GM18868 (cell line): ENCODE data around the gene BMP8B.
"Not testable (repeated sequence)": the region's sequence is repeated elsewhere in the genome, so short reads cannot be mapped to it uniquely, and the experiment has no call there.

Experiments used
- ATAC-seq: cut with Tn5 transposase; IDR thresholded peaks from one replicate; pipeline ENCODE4 v1.9.1; 2021; ENCODE audit warnings: mild to moderate bottlenecking, moderate library complexity; ENCODE audit not compliant: unreplicated experiment

BMP8B gene

DNA sequence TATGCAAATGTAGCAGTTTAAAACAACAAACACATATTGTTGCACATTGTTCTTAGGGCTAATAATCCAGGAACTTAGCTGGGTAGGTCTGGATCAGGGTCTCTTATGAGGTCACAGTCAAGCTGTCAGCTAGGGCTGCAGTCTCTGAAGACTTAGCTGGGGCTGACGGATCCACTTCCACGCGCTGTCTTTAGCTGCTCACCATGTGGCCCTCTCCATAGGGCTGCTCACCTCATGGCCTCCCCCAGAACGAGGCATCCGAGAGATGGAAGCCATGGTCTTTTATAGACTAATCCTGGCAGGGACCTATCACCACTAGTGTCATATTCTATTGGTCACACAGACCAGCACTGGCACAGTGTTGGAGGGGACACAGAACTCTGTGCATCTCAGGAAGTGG lies 8.8 kb downstream of the BMP8B start:
- ATAC-seq: no peak

DNA sequence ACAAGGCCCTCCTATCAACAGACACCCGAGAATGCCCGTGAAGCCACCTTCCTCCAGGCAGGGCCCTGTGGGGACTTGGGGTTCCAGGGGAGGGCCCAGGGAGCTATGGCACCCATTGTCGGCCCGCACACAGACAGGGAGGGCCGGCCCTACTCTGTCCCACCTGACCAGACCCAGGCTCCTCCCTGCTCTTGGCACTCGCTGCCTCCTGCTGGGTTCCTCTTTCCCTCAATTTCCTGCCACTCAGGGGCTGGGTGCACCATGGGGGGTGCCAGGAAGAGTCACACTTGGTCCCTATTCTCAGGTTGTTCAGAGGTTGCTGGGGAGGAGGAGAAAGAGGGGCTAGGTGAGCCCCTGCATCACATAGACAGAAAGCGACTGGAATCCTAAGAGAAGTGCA lies 9.5 kb downstream of the BMP8B start:
- no peak for ATAC-seq

DNA sequence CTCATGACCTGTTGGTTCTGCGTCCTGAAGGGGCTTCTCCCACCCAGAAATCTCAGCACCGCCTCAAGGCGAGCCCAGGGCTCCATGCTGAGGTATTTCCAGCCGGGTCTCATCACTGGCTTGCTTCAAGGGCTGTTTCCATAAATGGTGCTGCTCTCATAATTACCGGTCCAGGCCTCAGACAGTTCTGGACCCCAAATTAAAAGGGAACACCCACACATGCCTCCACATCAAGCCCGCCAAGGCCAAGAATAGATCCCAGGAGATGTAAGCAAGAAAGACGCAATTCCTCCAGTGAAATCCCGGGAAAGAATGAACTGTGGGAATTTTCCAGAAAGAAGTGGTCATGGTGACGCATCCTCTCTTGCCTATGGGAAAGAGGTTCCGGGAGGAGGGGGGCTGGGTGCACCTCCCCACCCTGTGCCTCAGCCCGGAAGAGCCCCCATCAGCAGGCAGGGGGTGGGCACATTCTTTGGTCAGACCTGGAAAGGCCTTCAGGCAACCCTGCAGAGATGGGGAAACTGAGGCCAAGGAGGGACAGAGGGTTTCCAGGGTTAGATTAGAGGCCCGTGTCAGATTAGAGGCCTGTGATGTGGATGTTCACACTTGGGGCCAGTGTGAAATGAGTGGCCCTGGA lies 10.1 kb downstream of the BMP8B start:
- ATAC-seq: not testable (repeated sequence)

DNA sequence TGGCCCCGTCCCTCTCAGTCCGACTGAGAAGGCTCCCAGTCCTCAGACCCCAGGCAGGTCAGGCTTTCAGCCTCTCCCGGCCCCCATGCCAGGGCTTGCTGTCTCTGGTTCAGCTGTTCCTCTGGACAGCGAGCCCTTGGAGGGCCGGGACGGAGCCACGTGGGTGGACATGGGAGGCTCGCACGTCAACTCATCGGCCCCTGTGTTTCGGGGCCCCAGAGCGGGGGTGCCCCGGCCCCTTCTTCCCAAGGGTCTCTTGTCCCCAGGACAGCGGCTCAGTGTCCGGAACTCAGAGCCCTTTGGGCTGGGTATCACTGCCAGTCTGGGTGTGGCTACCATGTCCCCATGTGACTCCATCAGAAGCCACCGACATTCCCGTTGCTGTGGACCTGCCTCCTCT lies 10.8 kb downstream of the BMP8B start:
- ATAC-seq: not testable (repeated sequence)

DNA sequence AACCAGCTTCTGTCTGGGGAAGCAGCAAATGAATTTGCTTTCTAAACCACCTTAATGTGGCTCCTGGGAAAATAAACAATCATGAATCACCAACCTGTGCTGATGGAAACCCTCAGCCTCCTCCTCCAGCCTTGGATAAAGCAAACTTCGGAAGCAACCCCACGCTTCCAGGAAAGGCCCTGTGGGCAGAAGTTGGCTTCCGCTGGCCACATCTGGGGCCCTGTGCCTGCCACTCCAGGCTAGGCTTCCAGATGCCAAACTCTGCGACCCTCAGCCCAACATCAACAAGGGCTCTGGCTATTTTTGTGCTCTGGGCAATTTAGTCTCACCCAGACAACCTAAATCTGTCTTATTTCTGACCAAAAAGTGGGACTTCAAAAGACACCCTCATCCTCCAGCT lies 11.4 kb downstream of the BMP8B start:
- no peak for ATAC-seq

DNA sequence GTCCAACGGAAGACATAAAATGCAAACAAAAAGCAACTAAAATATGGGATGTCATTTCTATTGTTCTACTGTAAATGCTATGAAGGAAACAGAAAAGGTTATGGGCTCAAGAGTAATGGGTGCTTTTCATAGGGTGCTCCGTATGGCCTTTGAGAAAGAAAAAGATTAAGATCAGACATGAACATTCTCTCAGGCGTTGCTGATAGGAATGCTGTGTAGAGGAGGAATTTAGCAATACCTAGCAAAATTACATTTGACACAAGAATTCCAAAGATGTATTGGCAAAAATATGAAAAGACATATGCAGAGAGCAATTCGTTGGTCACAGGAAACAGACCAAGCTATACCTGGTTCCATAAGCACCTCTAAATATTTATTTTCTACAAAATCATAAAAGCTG lies 11.8 kb downstream of the BMP8B start:
- ATAC-seq: no peak

DNA sequence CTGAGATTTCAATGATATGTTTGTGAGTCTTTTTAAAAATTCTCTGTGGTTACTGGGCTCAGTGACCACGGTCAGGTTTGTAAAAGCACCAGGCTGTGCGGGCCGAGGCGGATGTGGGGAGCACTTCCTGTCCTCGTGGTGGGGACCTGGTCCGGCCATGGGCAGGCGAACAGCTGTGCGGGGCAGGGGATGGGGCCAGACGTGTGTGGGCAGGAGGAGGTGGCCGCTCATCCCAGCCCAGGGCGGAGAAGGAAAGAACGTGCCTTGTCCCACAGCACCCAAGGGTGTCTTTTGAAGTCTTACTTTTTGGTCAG lies 12.3 kb downstream of the BMP8B start:
- no peak for ATAC-seq

DNA sequence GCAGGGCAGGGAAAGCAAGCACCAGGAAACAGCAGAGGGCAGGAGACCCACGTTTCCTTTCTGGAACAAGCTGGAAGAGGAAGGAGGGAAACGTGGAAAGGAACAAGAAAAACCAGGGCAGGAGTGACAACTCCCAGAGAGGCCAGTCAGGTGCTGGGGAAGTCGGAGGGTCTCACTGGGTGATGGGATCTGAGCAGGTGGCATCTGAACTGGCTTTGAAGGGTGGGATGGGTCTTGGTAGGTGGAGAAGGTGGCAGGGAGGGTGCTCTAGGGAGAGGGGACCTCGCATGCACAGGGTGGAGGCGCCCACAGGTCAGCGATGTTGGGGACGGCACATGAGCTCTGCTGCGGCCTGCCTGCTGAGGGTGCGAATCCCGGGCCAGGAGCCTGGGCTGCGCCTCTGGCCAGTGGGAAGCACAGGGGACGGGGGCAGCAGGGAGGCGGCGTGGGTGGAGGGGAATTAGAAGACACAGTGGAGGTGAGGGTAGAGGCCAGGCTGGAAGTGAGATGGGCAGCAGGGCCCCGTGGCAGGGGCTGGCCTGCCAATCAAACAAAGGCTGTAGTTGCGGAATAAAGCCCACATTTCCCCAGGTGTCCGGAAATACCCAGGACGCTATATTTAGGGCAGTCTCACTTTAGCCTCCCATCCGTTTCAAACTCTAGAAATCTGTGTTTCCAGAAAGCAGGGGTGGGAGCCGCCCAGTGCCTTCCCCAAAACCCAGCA lies 12.8 kb downstream of the BMP8B start:
- ATAC-seq: not testable (repeated sequence)

DNA sequence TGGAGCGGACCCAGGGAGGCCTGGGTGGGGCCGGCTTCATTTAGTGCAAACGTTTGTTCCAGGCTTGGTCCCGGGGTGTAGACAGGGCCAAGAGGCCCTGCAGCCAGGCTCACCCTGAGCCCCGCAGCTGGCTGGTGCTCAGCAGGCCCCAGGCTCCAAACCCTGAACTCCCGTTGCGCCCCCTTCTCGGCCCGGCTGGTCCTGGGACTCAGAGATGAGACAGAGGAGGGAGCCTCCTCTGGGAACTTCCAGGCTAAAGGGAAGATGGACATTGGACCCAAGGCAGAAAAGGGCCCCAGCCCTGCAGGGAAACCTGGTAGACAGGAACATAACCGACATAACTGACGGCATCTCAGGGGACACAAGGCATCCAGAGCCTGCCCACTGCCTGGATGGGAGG lies 13.5 kb downstream of the BMP8B start:
- ATAC-seq: not testable (repeated sequence)

DNA sequence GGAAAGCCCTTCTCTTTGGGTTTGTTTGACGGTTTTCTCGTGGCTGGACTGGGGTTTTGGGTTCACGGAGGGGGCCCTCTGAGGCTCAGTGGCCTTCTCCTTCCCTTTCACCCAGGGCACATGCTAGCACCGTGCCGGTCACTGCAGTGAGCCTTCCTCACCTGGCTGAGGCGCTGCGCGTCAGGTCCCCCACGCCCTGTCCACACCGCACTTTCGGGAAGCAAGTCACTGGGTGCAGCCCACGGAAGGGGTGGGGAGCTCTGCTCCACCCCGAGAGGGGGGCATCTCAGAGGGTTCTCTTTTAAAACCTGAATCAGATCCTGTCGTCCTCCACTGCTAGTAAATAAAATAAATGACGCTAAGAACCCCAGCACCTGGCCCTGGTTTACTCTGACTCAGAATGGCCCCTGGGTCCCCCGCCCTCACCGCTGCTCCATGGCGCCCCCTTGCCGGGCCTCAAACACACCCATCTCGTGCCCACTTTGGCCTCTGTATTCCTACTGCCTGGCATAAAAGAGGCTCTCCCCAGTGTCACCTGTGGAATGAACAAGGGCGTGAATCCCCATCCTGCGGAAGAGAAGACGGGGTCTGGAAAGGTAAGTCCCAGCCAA lies 15.2 kb downstream of the BMP8B start:
- ATAC-seq: not testable (repeated sequence)

DNA sequence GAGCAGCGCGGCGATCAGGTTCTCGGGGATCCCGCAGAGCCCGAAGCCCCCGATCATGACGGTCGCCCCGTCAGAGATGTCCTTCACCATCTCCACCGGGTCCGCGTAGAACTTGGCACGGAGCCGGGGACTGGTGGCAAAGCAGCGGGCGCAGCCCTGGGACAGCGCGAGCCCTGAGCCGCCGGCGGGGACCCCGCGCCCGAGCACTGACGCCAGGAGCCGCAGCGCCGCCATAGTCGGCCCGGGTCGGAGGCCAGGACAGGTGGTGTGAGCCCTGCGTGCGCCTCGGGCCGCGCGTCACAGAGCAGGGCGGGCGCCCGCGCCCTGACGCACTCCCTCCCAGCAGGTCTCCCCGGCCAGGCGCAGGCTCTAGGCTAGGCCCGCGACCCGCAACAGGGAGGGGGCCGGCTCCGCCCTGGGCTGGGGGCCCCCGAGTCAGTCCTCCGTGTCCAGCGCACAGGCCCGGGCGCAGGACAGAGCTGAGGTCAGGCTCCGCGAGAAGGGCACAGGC lies 17.6 kb downstream of the BMP8B start, which contains the start of gene OXCT2:
Gene OXCT2 (minus strand): TSS at position 327 of the 511 bp plus-strand sequence. CDS start 93 bp downstream, at position 234.
- ATAC-seq: not testable (repeated sequence)

DNA sequence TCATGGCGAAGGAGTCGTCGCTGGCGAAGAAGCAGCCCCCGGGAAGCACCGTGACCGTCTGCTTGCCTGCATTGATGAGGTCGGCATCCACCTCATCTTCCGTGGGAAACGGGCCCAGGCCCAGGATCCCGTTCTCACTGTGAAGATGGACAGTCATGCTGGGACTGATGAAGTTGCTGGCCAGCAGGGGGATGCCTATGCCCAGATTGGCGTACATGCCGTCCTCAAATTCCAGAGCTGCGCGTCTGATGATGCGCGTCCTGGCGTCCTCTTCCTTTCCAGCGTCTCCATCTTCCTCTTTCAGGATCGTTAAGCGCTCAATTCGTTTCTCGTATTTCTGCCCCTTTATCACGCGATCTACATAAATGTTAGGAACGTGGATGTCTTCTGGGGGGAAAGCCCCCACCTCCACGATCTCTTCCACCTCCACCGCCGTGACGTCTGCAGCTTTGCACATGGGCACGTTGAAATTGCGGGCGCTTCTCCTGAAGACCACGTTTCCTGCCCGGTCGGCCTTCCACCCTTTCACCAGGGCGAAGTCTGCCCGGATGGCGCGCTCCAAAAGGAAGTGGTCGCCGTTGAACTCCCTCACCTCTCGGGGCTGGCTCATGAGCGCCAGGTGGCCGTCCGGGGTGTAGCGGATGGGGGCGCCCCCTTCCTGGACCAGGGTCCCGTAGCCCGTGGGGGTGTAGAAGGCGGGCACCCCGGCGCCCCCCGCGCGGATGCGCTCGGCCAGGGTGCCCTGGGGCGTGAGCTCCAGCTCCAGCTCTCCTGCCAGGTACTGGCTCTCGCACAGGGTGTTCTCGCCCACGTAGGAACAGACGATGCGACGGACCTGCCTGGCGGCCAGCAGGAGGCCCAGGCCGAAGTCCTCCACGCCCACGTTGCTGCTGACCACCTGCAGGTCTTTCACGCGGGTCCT lies 18.3 kb downstream of the BMP8B start:
- ATAC-seq: not testable (repeated sequence)

DNA sequence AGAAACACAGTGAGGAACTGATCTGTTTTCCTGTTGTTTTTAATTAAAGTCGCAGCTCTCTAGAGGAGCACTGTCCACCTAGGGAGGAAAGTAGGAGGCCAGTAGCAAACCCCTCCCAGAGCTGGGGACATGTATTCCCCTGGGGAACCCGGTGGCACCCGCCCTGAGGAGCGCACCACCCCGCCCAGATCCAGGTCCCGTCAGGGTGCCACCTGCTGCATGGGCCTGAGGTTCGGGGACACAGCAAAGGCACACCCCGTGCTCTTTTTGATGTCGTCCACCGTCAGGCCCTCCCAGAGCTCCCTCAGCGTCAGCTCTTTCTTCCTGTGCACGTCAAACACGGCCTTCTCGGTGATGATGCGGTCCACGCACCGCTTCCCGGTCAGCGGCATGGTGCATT lies 19.2 kb downstream of the BMP8B start:
- ATAC-seq: not testable (repeated sequence)

DNA sequence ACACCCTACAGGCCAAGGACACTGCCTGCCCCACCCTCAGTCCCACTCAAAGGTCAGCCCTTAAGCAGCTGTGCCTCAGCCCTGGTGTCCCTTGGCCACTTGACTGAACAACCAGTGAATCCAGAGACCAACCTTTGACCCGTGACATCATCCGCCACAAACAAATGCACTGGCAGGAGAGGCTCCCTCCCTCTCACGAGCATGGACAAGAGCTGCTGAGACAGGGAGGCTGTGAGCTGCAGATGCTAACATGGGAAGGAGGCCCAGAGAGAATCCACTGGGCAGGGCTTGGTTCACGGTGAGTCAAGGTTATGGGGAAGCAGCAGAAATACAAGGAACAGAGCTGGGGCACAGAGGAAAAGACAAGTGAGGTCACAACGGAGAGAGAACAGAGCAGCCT lies 22.2 kb downstream of the BMP8B start:
- ATAC-seq: not testable (repeated sequence)

DNA sequence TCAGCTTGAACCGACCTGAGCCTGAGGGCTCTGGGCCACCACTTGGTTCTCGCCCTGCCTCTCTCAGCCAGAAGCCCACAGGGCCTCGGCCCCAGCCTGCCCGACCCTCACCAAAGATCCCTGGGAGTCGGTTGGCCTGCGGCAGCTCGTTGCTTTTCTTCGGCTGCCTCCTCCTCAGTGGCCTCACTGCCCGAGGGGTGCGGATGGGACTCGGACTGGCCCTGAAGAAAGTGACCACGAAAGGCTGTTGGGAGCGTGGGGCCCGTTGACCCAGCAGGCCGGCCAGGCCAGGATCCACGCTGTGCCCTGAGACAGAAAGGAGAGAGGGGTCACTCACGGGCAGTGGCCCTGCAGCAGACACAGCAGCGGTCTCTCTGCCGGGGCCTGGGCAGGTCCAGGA lies 24.2 kb downstream of the BMP8B start:
- not testable (repeated sequence) for ATAC-seq

DNA sequence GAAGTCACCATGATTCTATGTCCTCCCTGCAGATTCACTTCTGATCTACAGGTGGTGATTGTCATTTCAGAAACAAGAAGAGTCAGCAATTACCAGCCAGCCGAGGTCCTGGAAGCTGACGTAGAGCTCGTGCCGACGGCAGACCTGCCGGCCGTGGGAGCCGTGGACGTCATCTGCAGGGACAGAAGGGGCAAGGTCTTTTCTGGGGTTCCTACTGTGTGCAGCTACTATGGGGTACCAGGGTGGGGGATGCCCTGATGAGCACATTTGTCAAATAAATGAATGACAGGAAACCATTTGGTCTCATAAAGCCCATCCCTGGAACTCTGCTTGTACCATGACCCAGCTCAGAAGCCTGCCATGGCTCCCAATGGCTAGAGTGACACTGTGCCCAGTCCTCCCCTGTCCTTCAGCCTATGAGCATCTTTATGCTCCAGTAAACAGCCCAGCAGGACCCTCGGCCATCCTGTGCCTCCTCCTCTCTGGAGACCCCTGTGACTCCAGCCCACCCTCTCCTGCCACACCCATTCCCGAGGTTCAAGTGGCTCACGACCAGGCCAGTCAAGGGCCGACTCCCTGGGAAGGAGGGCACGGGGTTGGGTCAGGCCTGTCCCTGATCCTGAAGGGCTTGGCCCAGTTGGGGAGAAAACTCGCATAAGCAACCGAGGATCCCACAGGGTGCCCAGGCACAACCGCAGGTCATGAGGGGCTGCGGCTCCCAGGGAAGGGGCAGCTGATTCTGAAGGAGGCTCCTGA lies 24.9 kb downstream of the BMP8B start:
- not testable (repeated sequence) for ATAC-seq

DNA sequence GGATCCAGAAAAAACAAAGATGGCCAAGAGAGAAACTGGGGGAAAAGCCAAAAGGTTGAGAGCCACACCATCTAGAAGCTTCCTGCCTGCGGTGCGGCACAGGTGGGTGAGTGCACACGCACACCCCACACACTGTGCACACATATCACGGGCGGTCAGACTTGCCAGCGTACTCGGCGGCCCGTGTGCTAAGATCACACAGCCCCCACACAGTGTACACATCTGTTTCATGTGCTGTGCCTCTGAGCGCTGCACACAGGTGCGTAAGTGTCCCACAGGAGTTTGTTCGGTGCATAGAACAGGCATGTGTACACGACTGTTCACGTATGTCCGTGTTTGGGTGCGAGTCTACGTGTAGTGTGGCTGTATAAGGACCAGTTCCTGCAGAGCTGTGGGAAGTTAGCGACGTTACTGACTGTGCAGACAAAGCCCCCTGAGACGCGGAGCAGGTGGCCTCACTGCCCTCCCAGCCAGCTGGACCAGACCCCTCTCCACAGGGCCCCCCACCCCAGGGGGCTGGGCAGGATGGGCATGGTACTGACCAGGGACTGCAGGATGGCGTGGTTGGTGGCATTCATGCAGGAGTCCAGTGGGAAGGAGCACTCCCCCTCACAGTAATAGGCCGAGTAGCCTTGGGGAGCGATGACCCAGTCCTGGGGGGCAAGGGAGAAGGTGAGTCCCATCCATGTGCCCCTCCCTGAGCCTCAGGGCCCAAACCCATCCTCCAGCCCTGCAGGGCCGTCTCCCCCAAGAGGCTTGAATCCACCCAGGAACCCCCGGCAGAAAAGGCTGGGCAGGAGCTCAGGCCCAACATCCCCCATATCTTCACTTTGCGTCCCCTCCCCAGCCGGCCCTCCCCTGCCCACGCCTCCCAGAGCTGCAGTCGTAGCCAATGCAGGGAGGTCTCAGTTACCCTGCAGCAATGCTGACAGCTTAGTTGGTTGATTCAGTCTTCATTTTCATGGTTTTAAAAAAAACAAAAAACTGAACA lies 25.8 kb downstream of the BMP8B start:
- ATAC-seq: no peak

DNA sequence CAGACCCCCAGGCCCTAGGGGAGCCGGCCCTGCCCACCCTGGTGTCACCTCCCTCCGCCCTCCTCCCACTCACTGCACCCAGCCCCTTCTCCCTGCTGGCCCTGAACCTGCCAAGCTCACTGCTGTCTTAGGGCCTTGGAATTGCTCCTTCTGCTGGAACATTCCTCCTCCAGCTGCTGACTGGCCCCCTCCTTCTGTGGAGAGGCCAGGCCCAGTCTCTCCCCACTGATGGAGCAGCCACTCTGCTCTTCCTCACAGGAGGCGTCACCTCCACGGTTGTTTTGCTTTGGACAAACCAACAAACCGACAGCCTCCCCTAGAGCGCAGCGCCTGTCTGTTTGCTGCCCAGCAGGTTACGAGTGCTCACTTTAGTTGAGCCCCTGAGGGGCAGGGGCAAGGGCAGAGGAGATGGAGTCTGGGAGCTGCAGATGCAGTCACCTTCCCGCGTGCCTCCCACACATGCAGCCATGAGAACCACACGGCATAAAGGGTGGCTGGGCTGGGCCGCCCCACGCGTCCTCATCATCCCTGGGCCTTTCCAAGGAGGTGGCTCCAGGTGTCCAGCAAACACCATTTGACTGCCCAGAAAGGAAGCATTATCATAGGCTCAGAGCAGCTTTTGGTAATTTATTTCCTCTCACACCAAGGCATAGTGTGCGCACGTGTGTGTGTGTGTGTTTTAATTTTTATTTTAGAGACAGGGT lies 27.0 kb downstream of the BMP8B start:
- ATAC-seq: no peak
